ENCODE data around the gene IGF2R.
"Not testable (repeated sequence)": the region's sequence is repeated elsewhere in the genome, so short reads cannot be mapped to it uniquely, and the experiment has no call there.

Gene IGF2R

DNA sequence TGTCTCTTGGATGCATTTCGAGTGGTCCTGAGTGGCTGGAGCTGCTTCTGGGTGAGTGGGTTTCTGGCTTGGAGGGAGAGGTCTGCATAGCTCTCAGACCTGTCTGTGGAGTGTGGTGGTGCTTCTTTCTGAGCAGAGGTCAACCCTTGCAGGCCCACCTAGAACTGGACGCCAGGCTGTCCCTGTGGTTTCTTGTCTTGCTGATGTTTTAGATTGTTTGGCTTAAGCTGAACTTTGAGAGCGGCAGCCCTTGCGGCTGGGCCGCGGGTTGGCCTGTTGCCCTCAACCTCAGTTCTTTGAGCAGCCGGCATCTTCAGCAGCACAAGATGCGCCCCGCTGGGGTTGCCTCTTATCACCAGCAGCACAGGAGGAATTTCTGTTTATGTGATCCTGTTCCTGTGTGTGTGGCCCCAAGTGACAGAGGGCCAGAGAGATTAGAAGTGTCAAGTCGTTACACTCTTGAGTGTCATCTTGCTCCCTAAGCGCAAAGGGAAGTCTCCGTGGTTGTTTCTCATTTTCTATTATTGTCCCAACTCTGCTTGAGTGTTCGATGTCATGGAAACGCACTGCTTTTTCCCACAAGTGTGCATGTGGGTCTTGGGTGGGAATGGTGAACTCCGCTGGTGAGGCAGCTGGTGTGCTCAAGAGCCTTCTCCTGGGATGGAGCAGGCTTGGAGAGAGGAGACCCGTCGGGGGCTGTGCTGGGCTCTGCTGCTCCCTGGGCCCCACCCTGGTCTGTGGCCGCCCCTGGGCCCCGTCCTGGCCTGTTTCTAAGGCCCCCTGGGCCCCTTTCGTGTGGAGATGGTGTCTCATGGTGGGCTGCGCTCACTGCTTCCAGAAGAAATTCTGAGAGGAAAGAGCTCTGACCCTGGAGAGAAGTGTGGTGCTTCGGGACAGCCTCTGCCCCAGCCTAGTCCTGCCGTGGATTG, 132.7 kb downstream of the IGF2R start:
- DNase-seq (ENCODE audit: low read depth in 2 of 2), result no peak

DNA sequence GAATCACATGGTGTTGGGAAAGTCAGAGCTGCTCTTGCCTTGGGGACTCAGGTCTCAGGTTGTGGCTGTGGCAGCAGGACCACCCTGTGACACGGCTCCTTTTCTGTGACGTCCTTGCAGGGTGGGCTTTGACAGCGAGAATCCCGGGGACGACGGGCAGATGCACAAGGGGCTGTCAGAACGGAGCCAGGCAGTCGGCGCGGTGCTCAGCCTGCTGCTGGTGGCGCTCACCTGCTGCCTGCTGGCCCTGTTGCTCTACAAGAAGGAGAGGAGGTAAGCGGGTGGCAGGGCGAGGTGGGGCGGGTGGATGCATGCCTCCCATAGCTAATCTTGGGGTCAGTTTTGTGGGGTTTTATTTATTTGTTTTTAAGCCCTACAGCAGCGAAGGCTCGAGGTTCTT, 133.5 kb downstream of the IGF2R start:
- no peak for DNase-seq (ENCODE audit: low read depth in 2 of 2)

DNA sequence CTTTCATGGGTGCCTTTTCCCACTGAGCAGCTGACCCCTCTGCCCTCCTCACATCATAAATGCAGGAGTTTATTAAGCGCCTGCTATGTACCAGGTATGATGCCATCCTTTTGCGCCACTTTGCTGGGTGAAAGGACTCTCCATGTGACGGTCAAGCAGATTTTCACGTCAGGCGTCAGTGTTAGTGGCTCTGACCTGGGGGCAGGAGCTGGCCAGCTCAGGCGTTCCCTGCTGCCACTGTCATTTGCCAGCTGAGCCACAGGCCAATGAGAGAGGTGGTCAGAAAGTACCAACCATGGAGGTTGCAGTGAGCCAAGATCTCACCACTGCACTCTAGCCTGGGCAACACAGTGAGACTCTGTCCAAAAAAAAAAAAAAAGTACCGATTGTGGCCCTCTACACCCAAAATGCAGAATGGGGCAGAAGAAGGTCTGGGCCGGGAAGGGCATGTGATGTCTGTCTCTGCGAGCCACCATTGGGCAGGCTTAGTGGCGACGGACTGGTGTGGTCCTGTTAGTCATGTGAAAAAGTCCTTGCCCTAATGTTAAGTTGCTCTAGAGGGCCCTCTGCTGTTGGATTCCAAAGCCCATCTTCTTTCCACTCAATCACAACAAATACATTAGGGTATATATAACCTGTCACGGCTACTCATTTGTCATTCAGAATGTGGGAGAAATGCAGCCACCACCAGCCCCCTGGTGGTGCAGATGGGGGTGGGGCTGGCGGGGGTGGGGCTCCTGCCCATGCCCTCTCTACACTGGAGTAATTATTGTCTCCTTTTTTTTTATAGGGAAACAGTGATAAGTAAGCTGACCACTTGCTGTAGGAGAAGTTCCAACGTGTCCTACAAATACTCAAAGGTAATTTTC, 134.3 kb downstream of the IGF2R start:
- DNase-seq (ENCODE audit: low read depth in 2 of 2), result no peak

DNA sequence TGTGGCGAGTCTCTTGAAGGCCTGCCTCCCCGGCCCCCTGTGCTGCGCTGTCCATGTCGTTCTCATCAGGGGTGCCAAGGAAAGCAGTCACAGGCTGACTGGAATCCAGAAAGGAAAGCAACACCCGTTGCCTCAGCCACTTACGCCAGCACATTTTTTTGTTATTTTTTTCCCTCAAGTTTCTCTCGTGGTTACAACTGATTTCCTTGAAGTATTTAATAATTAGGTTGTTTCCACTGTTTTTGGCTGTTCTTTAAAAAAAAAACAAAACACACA, 134.9 kb downstream of the IGF2R start:
- no peak for DNase-seq (ENCODE audit: low read depth in 2 of 2)

DNA sequence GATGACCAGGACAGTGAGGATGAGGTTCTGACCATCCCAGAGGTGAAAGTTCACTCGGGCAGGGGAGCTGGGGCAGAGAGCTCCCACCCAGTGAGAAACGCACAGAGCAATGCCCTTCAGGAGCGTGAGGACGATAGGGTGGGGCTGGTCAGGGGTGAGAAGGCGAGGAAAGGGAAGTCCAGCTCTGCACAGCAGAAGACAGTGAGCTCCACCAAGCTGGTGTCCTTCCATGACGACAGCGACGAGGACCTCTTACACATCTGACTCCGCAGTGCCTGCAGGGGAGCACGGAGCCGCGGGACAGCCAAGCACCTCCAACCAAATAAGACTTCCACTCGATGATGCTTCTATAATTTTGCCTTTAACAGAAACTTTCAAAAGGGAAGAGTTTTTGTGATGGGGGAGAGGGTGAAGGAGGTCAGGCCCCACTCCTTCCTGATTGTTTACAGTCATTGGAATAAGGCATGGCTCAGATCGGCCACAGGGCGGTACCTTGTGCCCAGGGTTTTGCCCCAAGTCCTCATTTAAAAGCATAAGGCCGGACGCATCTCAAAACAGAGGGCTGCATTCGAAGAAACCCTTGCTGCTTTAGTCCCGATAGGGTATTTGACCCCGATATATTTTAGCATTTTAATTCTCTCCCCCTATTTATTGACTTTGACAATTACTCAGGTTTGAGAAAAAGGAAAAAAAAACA, 136.1 kb downstream of the IGF2R start:
- DNase-seq (ENCODE audit: low read depth in 2 of 2), result no peak

DNA sequence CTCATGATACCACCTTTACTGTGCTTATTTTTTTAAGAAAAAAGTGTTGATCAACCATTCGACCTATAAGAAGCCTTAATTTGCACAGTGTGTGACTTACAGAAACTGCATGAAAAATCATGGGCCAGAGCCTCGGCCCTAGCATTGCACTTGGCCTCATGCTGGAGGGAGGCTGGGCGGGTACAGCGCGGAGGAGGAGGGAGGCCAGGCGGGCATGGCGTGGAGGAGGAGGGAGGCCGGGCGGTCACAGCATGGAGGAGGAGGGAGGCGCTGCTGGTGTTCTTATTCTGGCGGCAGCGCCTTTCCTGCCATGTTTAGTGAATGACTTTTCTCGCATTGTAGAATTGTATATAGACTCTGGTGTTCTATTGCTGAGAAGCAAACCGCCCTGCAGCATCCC, 137.1 kb downstream of the IGF2R start:
- DNase-seq (ENCODE audit: low read depth in 2 of 2), result no peak

DNA sequence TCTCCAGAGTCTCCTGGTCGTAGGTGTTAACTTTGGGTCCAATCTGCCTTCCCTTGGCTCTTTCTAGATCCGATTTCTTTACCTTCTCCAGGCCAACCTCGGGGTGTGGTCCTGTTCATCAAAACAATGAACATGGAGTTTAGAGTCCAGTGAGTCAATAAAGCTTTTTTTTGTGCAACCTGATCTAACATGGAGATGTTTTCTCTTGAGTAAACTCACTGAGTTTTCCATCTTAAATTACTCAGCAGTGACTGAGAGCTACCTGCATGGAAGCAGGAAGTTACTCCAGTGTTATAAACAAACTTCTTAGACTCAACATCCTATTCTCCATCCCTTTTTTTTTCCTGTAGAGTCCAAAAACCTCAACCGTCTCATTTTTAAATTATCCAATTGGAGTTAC, 137.8 kb downstream of the IGF2R start:
- DNase-seq (ENCODE audit: low read depth in 2 of 2), result no peak

DNA sequence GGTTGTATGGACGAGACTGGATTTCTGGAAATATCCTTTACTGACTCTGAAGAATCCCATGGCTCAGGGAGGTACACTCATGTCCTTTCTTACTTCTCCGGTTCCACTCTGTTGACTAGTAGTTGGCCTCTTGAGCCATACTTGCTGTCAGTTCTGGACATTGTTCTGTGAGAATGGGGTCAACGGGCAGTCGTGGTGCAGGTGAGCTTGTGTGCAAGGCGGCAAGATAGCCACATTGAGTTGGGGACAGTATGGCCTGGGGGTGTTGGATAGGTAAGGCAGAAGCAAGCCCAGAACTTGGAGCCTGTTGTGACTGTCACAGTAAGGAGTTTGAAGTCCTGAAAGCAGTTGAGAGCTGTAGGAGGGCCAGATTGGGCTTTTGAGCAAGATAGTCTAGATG, 139.2 kb downstream of the IGF2R start:
- DNase-seq (ENCODE audit: low read depth in 2 of 2), result no peak

DNA sequence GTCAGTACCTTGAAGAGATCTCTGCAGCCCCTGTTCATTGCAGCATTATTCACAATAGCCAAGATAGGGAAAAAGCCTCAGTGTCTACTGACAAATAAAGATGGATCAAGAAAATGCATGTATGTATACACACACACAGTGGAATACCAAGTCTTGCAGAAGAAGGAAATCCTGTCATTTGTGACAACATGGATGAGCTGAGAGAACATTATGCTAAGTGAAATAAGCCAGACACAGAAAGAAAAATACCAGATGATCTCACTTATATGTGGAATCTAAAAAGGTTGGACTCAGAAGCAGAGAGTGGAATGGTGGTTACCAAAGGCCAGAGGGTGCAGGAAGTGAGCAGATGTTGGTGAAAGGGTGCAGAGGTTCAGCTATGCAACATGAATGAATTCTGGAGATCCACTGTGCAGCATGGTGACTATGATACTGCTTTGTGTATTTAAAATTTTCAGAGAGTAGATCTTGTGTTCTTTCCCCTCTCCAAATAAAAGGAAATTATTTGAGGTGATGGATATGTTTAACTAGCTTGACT, 141.8 kb downstream of the IGF2R start:
- no peak for DNase-seq (ENCODE audit: low read depth in 2 of 2)

DNA sequence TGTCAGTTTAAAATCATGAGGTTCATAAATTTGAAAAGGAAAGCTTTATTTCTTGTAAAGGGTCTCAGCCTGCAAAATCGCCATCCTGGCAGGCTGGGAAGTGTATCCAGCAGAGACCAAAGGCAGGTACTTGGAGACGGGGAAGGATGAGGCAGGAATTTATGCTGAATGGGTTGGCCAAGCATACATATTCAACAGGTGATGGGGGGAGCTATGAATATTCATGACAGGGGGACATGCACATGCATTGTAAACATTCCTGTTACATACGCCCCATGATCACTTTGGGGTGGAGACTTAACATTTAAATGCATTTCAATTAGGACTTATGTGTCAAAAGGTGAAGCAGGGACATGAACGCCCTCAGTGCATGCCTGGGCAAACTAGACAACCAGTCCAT, 142.9 kb downstream of the IGF2R start:
- DNase-seq (ENCODE audit: low read depth in 2 of 2), result no peak

DNA sequence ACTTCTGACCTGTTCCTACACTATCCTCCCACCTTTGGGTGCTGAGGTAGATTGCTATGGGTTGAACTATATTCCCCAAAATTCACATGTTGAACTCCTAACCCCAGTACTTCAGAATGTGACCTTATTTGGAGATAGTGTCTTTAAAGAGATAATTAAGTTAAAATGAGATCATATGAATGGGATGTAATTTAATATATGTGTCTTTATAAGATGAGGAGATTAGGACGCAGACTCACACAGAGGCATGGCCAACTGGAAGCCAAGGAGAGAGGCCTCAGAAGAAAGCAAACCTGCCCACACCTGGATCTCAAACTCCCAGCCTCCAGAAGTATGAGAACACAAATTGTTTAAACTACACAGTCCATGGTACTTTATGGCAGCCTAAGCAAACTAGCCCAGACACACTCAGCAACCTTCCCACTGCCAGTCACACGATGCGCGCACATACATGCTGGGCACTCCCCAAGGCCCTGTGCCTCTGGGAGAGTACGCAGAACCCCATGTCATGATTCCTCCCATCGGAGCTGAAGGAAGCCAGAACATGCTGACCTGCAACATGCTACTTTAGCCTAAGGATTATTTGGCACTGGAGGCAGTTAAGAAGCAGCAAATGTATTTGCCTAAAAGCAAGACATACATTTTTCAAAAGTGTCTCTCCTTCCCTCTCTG, 143.9 kb downstream of the IGF2R start:
- no peak for DNase-seq (ENCODE audit: low read depth in 2 of 2)

DNA sequence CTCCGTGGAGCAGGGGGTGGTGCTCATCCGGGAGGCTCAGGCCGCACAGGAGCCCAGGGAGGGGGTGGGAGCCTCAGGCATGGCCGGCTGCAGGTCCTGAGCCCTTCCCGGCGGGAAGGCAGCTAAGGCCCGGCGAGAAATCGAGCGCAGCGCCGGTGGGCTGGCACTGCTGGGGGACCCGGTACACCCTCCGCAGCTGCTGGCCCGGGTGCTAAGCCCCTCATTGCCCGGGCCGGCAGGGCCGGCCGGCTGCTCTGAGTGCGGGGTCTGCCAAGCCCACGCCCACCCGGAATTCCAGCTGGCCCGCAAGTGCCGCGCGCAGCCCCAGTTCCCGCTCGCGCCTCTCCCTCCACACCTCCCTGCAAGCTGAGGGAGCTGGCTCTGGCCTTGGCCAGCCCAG, 145.7 kb downstream of the IGF2R start:
- DNase-seq (ENCODE audit: low read depth in 2 of 2), result not testable (repeated sequence)

DNA sequence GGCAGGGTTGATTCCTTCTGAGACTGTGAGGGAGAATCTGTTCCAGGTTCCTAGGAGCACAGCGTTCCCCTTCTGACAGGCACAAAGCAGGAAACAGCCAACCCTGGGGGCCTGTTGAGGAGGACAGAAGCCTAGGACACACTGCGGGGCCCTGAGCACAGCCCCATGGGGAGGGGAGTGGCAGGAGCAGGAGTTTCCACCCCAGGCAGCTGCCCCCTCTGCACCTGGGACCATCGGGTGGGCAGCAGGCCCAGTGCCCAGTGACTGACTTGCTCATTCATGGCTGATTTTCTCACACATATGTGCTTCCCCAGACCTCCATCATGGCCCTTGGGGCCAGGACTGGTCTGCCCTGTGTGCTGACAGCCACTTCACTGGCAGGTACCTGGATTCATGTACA, 146.5 kb downstream of the IGF2R start:
- no peak for DNase-seq (ENCODE audit: low read depth in 2 of 2)

DNA sequence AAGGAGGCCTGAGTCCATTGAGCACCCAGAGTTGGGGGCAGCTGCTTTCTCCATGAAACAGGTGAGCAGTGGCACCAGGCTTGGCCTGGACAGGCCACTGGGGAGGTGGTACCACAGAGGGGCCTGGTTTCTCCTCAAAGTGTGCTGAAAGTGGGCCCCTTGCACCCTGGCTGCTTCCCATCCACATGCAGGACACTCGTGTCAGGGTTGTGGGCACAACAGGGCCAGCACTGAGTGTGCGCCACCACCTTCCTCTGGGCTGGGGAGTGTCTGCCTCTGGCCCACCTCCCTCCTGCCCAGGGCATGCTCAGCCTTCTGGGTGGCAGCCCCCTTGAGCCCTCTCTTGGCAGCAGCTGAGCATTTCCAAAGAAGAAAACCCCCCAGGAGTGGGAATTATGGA, 147.5 kb downstream of the IGF2R start:
- no peak for DNase-seq (ENCODE audit: low read depth in 2 of 2)

DNA sequence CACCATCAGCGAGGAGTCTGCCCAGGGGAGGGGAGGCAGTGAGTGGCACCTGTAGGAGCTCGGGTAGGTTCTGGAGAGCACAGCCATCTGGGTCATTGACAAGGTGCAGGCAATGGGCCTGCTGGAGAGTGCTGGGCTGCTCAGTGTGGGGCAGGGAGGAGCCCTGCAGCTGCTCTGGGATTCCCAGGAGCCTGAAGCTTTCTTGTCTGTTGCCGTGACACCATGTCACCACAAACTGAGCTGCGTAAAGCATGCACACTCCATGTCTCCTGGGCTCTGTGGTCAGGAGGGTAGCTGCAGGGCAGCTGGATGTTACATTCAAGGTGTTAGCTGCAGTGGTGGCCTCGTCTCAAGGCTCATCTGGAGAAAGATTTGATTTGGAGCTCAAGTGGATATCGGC, 148.3 kb downstream of the IGF2R start:
- no peak for DNase-seq (ENCODE audit: low read depth in 2 of 2)

DNA sequence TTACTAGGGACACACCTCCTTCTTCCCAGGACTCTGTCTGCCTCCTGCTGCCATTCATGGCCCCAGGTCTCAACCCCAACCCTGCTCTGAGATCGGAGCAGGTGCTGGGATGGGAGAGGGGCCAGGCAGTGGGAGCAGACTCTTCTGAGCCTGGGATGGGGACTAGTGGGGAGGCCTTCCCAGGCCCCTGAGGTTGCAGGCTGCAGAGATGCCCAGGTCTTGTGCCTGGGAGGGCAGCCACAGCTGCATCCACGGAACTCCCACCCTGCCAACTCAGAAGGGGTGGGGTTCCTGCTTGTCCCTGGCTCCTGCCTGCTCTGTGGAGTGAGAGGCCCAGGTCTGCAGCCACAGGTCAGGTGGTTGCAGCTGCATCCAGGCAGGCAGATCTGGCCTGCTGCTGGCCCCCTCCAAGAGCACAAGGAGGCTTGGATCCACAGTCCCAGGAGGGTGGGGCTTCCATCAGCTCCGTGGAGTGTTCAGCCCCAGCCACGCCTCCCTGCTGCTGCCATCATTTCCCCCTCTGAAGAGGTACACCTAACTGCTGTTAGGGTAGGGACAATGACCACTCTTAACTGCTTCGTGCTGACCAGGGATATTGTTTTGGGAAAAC, 149.8 kb downstream of the IGF2R start:
- no peak for DNase-seq (ENCODE audit: low read depth in 2 of 2)

DNA sequence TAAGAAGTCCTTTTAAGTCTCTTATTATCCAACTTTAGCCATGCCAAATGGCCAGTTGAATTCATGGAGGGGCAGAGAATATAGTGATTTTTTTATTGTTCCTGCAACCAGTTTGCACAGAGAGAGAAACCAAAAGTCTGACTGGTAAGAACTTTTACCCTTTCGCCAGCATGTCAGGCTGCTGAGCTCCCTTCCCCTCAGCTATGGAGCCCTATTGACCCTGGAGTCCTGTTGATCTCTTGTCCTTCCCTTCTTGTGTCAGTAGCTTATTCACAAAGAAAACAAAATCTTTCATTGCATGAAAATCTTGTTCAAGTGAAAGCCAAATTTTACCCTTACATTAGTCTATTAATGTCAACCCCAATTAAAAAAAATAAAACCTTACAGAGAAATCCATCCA, 151.2 kb downstream of the IGF2R start:
- DNase-seq (ENCODE audit: low read depth in 2 of 2), result no peak

DNA sequence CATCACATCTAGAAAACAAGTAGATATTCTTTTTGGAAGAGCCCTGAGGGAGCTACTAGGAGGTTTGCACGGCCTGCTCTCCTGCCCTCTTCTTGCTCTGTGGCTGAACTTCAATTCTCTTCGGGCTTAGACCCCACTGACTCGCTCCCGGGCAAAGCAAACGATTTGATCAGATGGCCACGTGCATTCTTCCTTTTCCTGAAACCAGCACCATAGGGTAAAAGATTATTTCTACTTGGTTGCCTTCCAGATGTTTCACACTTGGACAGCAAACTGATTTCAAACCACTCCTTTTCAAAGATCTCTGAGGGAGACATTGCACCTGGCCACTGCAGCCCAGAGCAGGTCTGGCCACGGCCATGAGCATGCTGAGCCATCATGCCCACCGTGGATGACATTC, 152.7 kb downstream of the IGF2R start, which contains the start of gene SLC22A1:
TSS of gene SLC22A1 (plus strand) at position 258 of the 400 bp plus-strand sequence. CDS start at position 379, 121 bp downstream.
- no peak for DNase-seq (ENCODE audit: low read depth in 2 of 2)

DNA sequence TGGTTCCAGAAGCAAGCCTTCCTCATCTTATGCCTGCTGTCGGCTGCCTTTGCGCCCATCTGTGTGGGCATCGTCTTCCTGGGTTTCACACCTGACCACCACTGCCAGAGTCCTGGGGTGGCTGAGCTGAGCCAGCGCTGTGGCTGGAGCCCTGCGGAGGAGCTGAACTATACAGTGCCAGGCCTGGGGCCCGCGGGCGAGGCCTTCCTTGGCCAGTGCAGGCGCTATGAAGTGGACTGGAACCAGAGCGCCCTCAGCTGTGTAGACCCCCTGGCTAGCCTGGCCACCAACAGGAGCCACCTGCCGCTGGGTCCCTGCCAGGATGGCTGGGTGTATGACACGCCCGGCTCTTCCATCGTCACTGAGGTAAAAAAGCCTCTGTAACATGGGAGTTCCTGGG, 153.1 kb downstream of the IGF2R start:
- no peak for DNase-seq (ENCODE audit: low read depth in 2 of 2)

DNA sequence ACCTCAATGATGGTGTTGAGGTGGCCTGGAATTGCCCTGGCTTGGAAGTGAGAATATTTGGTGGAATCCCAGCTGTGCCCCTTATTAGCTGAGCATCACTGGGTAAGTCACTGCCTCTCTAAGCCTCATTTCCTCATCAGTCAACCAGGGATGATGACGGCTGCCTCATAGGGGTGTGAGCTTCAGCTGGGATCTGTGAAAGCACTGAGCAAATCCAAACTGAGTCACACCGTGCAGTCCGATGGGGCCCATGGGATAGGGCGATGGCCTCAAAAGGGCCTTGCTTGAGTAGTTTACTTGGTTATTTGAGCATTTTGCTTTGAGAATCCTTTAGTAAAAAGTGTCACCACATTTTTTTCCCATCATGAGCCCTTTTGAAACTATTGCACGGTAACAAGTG, 153.9 kb downstream of the IGF2R start:
- no peak for DNase-seq (ENCODE audit: low read depth in 2 of 2)

DNA sequence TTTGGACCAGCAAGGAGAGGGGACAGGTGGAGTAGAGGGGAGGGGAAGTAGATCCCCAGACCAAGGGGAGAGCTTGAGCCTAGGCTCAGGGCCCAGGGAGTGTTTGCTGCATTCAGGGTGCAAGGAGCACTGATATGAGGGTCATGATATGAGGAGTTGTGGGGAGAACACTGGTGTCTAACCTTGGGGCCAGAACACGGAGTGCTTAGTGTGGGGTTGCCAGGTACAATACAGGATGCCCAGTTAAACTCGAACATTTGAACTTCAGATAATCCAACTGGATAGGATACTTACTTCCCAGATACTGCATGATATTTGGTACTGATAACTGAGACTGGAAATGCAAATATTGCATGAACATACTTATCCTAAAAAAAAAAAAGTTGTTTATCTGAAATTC, 155.1 kb downstream of the IGF2R start:
- no peak for DNase-seq (ENCODE audit: low read depth in 2 of 2)

Data from activated CD8-positive, alpha-beta memory T cell treated with anti-CD3 and anti-CD28 coated beads for 4 hours (primary cell).